GM18498 (cell line): ENCODE results near the gene VSTM2B.
"Not testable (repeated sequence)": the region's sequence is repeated elsewhere in the genome, so short reads cannot be mapped to it uniquely, and the experiment has no call there.

ENCODE experiments used
- ATAC-seq: cut with Tn5 transposase; IDR thresholded peaks from one replicate; pipeline ENCODE4 v1.9.1; 2021; ENCODE audit warnings: mild to moderate bottlenecking, moderate library complexity; ENCODE audit not compliant: unreplicated experiment

VSTM2B gene

DNA sequence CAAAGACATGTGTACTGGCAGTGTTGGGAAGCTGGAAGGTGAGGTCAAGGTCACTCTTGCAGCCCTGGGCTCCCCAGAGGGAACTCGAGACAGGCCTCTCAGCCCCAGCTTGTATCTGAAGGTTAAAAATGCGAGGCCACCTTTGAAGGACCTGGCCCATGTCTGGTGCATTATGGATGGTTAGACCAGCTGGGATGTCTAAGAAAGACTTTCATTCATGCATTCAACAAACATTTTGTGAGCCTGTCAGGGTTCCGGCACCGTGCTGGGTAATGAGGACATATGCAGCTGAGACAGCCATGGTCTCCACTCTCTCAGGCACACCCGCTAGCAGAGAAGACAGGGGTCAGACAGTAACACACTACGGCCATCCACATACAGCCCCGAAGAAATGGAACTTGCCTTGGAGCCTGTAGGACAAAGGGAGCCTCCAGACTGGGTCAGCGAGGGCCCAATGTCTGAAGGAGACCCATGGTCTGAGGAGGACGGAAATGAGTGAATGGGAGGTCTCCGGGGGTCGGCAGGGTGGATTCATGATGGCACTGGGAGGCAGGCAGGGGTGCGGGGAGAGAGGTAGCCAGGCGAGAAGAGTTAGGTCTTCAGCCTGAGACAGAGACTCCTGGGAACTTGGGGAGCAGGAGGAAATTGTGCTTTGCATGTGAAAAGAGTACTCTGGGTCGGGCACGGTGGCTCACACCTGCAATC, 19.0 kb downstream of the VSTM2B start:
- no peak for ATAC-seq

DNA sequence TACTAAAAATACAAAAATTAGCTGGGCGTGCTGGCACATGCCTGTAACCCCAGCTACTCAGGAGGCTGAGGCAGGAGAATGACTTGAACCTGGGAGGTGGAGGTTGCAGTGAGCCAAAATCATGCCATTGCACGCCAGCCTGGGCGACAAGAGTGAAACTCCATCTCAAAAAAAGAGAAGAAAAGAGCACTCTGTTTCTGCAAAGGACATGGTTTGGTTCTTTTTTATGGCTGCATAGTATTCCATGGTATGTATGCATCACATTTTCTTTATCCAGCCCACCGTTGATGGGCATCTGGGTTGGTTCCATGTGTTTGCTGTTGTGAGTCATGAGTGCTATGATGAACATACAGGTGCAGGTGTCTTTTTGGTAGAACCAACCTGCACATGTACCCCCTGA, 19.7 kb downstream of the VSTM2B start:
- ATAC-seq: not testable (repeated sequence)

GRCh38 chr19:29545866-29546582, 20.2 kb downstream of the VSTM2B start:
- ATAC-seq: no peak

GRCh38 chr19:29546583-29547190, 20.9 kb downstream of the VSTM2B start:
- no peak for ATAC-seq

DNA sequence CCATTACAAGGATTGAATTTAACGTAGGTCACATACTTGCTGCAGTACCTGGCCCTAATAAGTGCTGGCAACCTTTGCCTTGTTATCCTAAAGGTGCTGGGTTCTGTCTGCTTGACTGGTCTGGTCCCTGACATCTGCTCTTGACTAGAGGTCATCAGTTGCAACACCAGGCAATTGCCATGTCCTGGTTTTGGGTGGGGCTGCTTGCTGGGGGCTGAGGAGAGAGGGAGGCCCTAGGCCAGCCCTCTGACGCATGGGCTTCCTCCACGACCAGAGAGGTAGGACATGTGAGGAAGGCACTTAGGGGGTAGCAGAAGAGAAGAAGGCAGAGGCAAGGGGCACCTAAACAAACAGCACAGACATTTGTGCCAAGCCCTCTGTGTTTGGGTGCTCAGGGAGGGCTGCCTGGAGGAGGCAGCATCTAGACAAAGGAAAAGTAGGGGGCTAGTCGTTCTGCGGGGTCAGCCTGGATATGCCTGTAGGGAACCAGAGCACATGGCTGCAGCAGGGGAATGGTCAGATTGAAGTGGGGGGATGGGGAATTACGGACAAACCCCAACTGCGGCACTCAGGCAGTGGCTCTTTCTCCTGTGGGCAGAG, 21.7 kb downstream of the VSTM2B start:
- no peak for ATAC-seq

- ATAC-seq: no peak
Measured at GRCh38 chr19:29547981-29548380, 22.2 kb downstream of the VSTM2B start.

DNA sequence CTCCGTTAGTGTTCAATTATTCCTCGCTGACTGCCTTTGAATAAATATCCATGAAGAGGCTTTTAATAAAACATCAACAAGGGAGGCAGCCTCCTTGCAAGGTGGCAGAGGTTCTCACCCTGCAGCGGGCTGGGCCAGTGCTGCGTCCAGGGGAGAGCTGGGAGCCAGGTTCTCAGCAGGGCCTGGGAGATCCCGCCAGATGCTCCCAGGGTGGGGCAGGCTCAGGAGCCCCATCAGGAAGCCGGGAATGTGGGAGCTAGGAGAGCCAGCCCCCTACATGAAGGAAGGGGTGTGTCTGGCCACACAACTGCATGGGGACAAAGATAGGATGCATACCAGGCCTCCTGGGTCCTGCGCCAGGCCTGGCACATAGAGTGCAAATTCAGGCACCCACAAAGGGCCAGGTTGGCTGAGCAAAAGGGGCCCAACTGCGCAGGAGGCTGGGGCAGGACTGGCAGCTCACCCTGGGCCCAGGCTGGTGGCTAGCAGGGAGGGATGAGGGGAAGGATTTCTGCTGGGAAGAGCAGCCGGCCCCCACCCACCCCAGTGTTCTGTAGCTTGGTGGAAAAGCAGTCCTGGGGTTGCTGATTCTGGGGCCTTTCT, 22.8 kb downstream of the VSTM2B start:
- ATAC-seq: no peak

DNA sequence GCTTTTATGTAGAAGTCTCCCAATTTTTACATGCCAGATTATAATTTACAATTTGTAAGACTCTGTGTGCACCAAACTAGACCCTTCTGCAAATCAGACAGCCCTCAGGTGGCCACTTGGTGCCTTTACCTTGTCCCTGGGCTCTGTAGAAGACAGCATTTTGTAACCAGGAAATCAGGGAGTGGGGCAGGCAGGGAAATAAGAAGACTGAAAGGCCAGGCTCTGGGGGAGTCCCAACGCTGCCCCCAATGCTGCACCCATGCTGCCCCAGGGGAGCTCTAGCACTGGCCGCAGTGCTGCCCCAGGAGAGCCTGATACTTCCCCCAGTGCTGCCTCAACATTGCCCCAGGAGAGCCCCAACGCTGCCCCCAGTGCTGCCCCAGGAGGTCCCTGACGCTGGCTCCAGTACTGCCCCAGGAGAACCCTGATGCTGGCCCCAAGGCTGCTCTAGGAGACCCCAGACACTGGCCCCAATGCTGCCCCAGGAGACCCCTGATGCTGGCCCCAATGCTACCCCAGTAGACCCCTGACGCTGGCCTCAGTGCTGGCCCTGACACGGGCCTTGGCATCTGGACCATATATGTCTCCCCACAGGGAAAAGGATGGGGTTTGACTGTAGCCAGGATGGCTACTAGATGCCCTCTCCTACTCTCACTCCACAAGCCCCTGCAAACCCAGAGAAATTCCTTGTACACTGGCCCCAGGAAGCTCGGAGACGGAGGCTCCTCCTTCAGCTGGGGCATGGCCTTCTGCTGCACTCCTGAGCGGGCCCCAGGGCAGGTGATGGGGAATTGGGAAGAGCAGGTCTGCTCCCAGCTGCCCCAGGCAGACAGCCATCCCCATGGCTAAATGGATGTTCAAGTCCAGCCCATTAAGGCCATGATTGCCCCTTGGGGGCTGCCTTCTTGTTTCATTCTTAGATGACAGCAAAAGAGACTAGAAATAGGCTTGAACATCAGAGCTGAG, 23.6 kb downstream of the VSTM2B start:
- ATAC-seq: no peak

GRCh38 chr19:29550896-29551295, 25.1 kb downstream of the VSTM2B start:
- no peak for ATAC-seq

GRCh38 chr19:29551774-29552173, 26.0 kb downstream of the VSTM2B start:
- no peak for ATAC-seq

- no peak for ATAC-seq
Measured at GRCh38 chr19:29552454-29553280, 26.9 kb downstream of the VSTM2B start.

- ATAC-seq: no peak
Measured at GRCh38 chr19:29554149-29554548, 28.4 kb downstream of the VSTM2B start.

GRCh38 chr19:29559110-29559509, 33.3 kb downstream of the VSTM2B start:
- not testable (repeated sequence) for ATAC-seq

GRCh38 chr19:29559743-29560142, 33.9 kb downstream of the VSTM2B start:
- ATAC-seq: no peak

DNA sequence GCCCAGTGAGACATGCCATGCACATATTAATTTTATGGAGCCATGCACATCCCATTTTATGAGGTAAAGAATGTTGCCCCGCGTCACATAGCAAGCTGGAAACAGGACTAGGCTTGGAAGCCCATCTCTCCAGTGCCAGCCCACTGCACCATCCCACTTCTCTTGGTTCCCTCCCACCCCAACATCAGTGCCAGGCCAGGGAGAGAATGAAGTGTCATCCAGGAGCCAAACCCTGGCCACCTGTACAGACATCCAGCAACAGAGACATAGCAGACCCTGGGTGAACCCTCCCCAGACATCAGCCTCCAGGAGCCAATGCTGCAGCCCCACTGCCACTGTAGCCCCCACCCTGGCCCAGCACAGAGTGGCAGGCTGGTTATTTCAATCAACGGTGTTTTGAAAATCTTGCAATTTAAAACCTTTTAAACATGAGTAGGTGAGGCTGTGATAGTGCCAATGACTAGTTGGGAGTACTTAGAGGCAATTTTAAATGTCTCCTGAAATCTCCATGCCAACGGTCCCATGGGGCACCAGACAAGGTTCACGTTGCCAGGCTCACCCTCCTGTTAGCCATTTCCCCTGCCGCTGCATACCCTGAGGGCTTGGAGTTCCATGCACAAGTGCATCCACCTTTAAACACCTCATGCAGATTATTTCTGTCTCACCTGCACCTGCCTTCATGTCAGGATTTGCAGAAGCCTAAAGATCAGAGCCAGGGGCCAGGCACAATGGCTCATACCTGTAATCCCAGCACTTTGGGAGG, 34.7 kb downstream of the VSTM2B start:
- ATAC-seq: no peak

DNA sequence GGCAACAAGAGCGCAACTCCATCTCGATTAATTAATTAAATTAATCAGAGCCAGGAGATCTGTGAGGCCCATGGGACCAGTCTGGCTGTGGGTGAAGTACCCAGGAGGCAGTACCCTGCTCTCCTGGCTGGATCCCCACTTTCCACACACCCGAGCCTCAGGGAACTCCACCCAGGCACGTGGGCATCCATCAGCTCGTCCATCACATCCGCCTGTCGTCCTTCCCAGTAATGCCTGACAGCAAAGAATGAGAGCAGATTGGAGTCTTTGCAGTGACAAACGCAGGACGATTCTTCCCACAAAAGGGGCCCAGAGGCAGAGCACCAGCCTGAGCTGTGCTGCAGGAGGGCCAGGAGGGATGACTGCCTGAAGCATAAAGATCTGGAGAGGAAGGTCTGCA, 35.8 kb downstream of the VSTM2B start:
- no peak for ATAC-seq

DNA sequence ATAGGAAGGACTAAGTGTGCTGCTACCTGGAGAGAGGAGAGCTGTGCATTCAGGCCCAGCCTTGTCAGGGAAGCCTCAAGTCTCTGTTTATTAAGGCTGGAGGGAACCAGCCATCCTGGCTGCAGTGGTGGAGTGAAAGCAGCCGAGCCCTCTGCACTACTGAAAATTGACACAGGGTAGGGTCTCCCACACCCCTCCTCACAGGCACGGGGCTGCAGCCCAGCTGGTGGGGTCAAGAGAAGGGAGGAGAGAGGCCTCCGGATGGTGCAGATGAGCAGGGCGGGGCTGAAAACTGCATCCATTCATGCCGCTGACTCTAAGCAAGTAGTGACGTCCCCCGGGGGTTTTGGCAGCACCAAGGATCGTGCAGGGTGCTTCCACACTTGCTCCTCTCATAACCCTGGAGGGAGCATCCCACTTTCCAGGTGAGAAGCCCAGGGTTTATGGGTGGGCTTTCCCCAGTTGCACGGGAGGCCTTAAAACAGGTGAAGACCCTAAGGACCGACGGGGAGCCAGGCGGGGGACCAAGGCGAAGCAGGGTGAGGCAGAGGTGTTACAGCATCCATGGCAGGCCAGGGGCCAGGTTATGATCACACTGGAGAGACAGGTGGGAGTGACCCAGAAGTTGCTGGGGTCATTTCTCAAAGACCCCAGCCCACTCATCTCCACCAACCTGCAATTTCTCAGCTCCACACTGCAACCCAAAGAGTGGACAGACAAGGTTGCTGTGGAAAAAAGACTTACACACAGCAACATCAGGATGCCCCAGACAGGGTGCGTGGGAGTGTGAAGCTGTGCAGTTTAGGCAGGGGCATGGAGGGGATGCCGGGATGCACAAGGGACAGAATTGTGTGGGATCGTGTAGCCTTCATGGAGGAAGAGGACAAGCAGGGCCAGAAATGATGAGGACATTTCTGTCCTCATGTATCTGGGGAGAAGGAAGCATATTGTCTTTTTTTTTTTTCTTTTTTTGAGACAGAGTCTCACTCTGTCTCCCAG, 36.8 kb downstream of the VSTM2B start:
- ATAC-seq: no peak
